ENCODE measurements around the gene SHISA9. TPM values are rescaled to one million over a fixed set of nuclear protein-coding genes. Genes with fewer than 3 reads are reported as not detected.

The SHISA9 gene
- total RNA-seq, 1 experiment from 2014 or later, result 0.29 TPM

DNA sequence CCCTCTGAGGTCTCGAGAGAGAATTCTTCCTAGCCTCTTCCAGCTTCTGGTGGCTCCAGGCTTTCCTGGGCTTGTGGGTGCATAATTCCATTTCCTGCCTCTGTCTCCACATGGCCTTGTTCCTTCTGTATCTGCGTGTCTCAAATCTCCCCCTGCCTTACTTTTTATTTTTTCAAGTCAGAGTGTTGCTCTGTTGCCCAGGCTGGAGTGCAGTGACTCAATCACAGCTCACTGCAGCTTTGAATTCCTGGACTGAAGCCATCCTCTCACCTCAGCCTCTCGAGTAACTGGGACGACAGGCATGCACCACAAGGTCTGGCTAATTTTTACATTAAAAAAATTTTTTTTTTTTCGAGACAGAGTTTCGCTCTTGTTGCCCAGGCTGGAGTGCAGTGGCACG, 120.6 kb downstream of the SHISA9 start:
- POLR2A ChIA-PET, result no interaction called here
- Mint-ChIP-seq H3K27me3 (ENCODE audit: insufficient read depth, unreplicated experiment) (peaks cover 5% of the 10 kb centered on the region), H3K4me1 (ENCODE audit: low read depth, unreplicated experiment) (no peaks in the 10 kb centered on the region), H3K27ac (ENCODE audit: unreplicated experiment) (no peak overlapping the region), H3K36me3 (ENCODE audit: insufficient read depth, unreplicated experiment) (no peaks in the 10 kb centered on the region), H3K4me3 (ENCODE audit: unreplicated experiment) (no peak overlapping the region), H3K9me3 (ENCODE audit: unreplicated experiment) (no peaks in the 10 kb centered on the region)
- TF ChIP-seq, protein P1, sequence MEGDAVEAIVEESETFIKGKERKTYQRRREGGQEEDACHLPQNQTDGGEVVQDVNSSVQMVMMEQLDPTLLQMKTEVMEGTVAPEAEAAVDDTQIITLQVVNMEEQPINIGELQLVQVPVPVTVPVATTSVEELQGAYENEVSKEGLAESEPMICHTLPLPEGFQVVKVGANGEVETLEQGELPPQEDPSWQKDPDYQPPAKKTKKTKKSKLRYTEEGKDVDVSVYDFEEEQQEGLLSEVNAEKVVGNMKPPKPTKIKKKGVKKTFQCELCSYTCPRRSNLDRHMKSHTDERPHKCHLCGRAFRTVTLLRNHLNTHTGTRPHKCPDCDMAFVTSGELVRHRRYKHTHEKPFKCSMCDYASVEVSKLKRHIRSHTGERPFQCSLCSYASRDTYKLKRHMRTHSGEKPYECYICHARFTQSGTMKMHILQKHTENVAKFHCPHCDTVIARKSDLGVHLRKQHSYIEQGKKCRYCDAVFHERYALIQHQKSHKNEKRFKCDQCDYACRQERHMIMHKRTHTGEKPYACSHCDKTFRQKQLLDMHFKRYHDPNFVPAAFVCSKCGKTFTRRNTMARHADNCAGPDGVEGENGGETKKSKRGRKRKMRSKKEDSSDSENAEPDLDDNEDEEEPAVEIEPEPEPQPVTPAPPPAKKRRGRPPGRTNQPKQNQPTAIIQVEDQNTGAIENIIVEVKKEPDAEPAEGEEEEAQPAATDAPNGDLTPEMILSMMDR (IDR thresholded peaks at IDR 0.05; ENCODE audit: insufficient read depth in 1 of 2, low read depth in 1 of 2, low read length in 1 of 2, severe bottlenecking in 1 of 2, unreplicated experiment in 1 of 2), result no peak
- DNase-seq, result no peak
- intact Hi-C loops (cut with micrococcal nuclease; ENCODE audit: unreplicated experiment), result no loop called here
- no peak overlapping the region for H3K4me3 ChIP-seq (ENCODE audit: low read depth, low read length)
- H3K4me1 ChIP-seq, result no peaks in the 10 kb centered on the region
- no peaks in the 10 kb centered on the region for H3K9me3 ChIP-seq
- CTCF ChIA-PET, result no interaction called here
- H3K27me3 ChIP-seq (replicated peaks; ENCODE audit: control insufficient read depth, insufficient read depth, low read length), result no peaks in the 10 kb centered on the region; the same call in 1 of the 2 replicates
- BruUV-seq (replicated peaks), result no TSS peak
- no peaks in the 10 kb centered on the region for H3K36me3 ChIP-seq (ENCODE audit: control insufficient read depth, insufficient read depth, low read length)

DNA sequence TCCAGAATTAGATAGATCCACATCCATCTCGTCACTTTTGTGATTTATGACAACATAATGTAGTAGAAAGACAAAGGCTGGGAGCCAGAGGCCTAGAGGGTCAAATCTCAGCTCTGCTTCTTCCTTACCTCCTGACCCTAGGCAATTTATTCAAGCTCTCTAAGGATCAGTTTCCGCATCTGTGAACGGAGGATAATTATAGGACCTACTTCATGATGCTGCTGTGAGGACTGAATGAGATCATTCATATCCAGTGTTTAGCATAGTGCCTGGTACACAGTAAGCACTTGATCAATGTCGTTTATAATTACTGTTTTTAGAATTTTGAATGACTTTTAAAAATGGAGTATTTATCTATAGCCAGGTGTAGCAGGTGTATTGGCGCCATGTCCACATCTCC, 128.4 kb downstream of the SHISA9 start:
- Mint-ChIP-seq H3K4me3 (ENCODE audit: unreplicated experiment) (no peak overlapping the region), H3K9me3 (ENCODE audit: unreplicated experiment) (no peaks in the 10 kb centered on the region), H3K27ac (ENCODE audit: unreplicated experiment) (no peak overlapping the region), H3K4me1 (ENCODE audit: low read depth, unreplicated experiment) (no peaks in the 10 kb centered on the region), H3K27me3 (ENCODE audit: insufficient read depth, unreplicated experiment) (no peaks in the 10 kb centered on the region), H3K36me3 (ENCODE audit: insufficient read depth, unreplicated experiment) (no peaks in the 10 kb centered on the region)
- TF ChIP-seq, protein P1 (IDR thresholded peaks at IDR 0.05; ENCODE audit: insufficient read depth in 1 of 2, low read depth in 1 of 2, low read length in 1 of 2, severe bottlenecking in 1 of 2, unreplicated experiment in 1 of 2), result no peak
- POLR2A ChIA-PET, result no interaction called here
- Histone ChIP-seq H3K9me3 (no peaks in the 10 kb centered on the region), H3K27me3 (replicated peaks; ENCODE audit: control insufficient read depth, insufficient read depth, low read length) (no peaks in the 10 kb centered on the region), H3K4me3 (ENCODE audit: low read depth, low read length) (no peak overlapping the region), H3K36me3 (ENCODE audit: control insufficient read depth, insufficient read depth, low read length) (no peaks in the 10 kb centered on the region), H3K4me1 (no peaks in the 10 kb centered on the region)
- no peak for DNase-seq
- CTCF ChIA-PET, result no interaction called here
- no TSS peak for BruUV-seq (replicated peaks)
- intact Hi-C loops (cut with micrococcal nuclease; ENCODE audit: unreplicated experiment), result no loop called here

DNA sequence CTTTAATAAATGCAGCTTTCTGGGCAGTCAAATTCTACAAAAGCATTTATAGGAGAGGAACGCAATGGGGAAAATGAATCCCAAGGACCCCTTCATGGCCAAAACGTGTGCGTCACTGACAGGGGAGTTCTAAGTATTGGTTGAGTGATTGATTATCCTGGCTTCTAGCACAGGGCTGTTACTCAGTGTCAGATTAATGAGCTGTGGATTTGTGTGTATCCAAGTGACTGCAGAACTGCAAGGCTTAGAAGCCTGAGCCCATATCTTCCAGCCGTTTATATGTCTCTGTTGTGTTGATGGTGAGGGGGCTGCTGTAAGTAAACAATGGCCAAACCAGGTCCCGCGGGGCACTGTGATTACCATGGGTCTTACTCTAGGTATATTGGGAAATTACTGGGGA, 129.4 kb downstream of the SHISA9 start:
- no peak overlapping the region for H3K27ac Mint-ChIP-seq (ENCODE audit: unreplicated experiment)
- H3K9me3 ChIP-seq, result no peaks in the 10 kb centered on the region
- no peaks in the 10 kb centered on the region for H3K9me3 Mint-ChIP-seq (ENCODE audit: unreplicated experiment)
- BruUV-seq (replicated peaks), result no TSS peak
- intact Hi-C loops (cut with micrococcal nuclease; ENCODE audit: unreplicated experiment), result no loop called here
- H3K36me3 Mint-ChIP-seq (ENCODE audit: insufficient read depth, unreplicated experiment), result no peaks in the 10 kb centered on the region
- DNase-seq, result no peak
- H3K27me3 Mint-ChIP-seq (ENCODE audit: insufficient read depth, unreplicated experiment), result no peaks in the 10 kb centered on the region
- no peak overlapping the region for H3K4me3 Mint-ChIP-seq (ENCODE audit: unreplicated experiment)
- no peaks in the 10 kb centered on the region for H3K4me1 ChIP-seq
- no peaks in the 10 kb centered on the region for H3K36me3 ChIP-seq (ENCODE audit: control insufficient read depth, insufficient read depth, low read length)
- POLR2A ChIA-PET, result no interaction called here
- H3K27me3 ChIP-seq (replicated peaks; ENCODE audit: control insufficient read depth, insufficient read depth, low read length), result no peaks in the 10 kb centered on the region
- CTCF ChIA-PET, result no interaction called here
- H3K4me1 Mint-ChIP-seq (ENCODE audit: low read depth, unreplicated experiment), result no peaks in the 10 kb centered on the region
- TF ChIP-seq, protein P1 (IDR thresholded peaks at IDR 0.05; ENCODE audit: insufficient read depth in 1 of 2, low read depth in 1 of 2, low read length in 1 of 2, severe bottlenecking in 1 of 2, unreplicated experiment in 1 of 2), result no peak
- H3K4me3 ChIP-seq (ENCODE audit: low read depth, low read length), result no peak overlapping the region
